Amygdala (tissue), 56 donors: ENCODE measurements around the gene GPLD1.
A peak's percentile ranks its signal among the peaks of the same experiment; 100 is the strongest.
"Not testable (repeated sequence)": the region's sequence is repeated elsewhere in the genome, so short reads cannot be mapped to it uniquely, and the experiment has no call there.

Experiments
- DNase-seq, 56 donors: peaks; one replicate each; lab custom pipeline; 2025; lab: John Stamatoyannopoulos, UW

Gene GPLD1

GRCh38 chr6:24489470-24489869 is at the start of gene GPLD1:
Gene GPLD1 (minus strand): TSS chr6:24489578. CDS start chr6:24489511, 67 bp downstream.
- no peak for DNase-seq

GRCh38 chr6:24537771-24538385 is 48.5 kb upstream of the GPLD1 start:
- DNase-seq, result no peak

GRCh38 chr6:24537082-24537699 is 47.8 kb upstream of the GPLD1 start:
- no peak for DNase-seq

- DNase-seq, result no peak
These were observed 47.1 kb upstream of the GPLD1 start for GRCh38 chr6:24536466-24536865.

- no peak for DNase-seq
These were observed 45.8 kb upstream of the GPLD1 start for GRCh38 chr6:24535210-24535609.

- no peak for DNase-seq
These were observed 45.0 kb upstream of the GPLD1 start for GRCh38 chr6:24534329-24534728.

GRCh38 chr6:24529985-24530384 is 40.6 kb upstream of the GPLD1 start:
- DNase-seq, result no peak

GRCh38 chr6:24524805-24525204 is 35.4 kb upstream of the GPLD1 start:
- DNase-seq, result peak in 6 of 56 donors; percentile 3 to 11 (median 6)

GRCh38 chr6:24524329-24524728 is 35.0 kb upstream of the GPLD1 start:
- no peak for DNase-seq

- DNase-seq, result peak in 3 of 56 donors; percentile 4 to 12 (median 4)
These were observed 33.1 kb upstream of the GPLD1 start for GRCh38 chr6:24522228-24523176.

- peak in 11 of 56 donors; percentile 1 to 34 (median 8) for DNase-seq
These were observed 31.7 kb upstream of the GPLD1 start for GRCh38 chr6:24520929-24521546.

GRCh38 chr6:24517659-24518543 is 28.5 kb upstream of the GPLD1 start:
- peak in 1 of 56 donors; percentile 0 for DNase-seq

GRCh38 chr6:24513602-24514001 is 24.2 kb upstream of the GPLD1 start:
- DNase-seq, result no peak

- not testable (repeated sequence) for DNase-seq
These were observed 22.6 kb upstream of the GPLD1 start for GRCh38 chr6:24511976-24512375.

- DNase-seq, result no peak
These were observed 17.6 kb upstream of the GPLD1 start for GRCh38 chr6:24506814-24507520.

- no peak for DNase-seq
These were observed 15.5 kb upstream of the GPLD1 start for GRCh38 chr6:24504649-24505586.

GRCh38 chr6:24504287-24504648 is 14.9 kb upstream of the GPLD1 start:
- DNase-seq, result no peak

GRCh38 chr6:24501914-24502313 is 12.5 kb upstream of the GPLD1 start:
- no peak for DNase-seq
